Fibroblast of villous mesenchyme (primary cell): ENCODE measurements around the gene FREM1. TPM values are rescaled to one million over a fixed set of nuclear protein-coding genes. Genes with fewer than 3 reads are reported as not detected.

ENCODE experiments used
- DNase-seq: peaks from one replicate; pipeline ENCODE4 v3.0.0-alpha.2; 2010; ENCODE audit warnings: low read depth
- H3K4me3 ChIP-seq: 2 replicates; pipeline ENCODE4 v1.5.1; 2011; ENCODE audit warnings: low read depth, mild to moderate bottlenecking, low read length
- CTCF ChIP-seq: IDR thresholded peaks from 2 replicates; pipeline ENCODE4 v1.5.1; 2012; ENCODE audit warnings: low read depth, mild to moderate bottlenecking, low read length; ENCODE audit not compliant: insufficient read depth
- total RNA-seq: library from RNA; depleted of rRNA; stranded (reverse); fragments of >200 nt; gene quantifications from 2 replicates; pipeline ENCODE4 v1.2.3, GENCODE V29; 2012

The FREM1 gene
- total RNA-seq, 1 donor: 0.86 TPM

- no peak for DNase-seq
- no peak for TF ChIP-seq CTCF
- no peak overlapping the region for H3K4me3 ChIP-seq
Observed at GRCh38 chr9:14838701-14839100, 71.5 kb downstream of the FREM1 start.

DNA sequence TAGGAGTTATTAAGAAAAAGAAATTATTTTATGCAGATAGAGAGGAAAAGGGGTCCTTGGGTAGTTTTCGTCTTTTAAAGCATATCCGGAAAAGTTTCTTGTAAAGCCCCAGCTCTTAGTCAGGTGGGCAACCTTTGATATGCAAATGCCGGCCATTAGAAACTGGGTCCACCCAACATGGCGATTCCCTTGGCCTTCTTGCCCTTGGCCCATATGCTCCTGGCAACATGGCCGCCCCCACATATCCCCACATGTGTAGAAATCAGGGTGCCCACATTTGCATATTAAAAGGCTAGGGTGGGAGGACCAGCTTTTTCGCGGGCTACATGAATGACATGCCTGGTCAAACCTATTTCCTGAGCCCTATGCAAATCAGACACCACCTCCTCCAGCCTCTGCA, 73.3 kb downstream of the FREM1 start:
- no peak for DNase-seq
- no peak for TF ChIP-seq CTCF
- H3K4me3 ChIP-seq: no peak overlapping the region

GRCh38 chr9:14831661-14832060, 78.6 kb downstream of the FREM1 start:
- H3K4me3 ChIP-seq: no peak overlapping the region
- DNase-seq: no peak
- no peak for TF ChIP-seq CTCF

DNA sequence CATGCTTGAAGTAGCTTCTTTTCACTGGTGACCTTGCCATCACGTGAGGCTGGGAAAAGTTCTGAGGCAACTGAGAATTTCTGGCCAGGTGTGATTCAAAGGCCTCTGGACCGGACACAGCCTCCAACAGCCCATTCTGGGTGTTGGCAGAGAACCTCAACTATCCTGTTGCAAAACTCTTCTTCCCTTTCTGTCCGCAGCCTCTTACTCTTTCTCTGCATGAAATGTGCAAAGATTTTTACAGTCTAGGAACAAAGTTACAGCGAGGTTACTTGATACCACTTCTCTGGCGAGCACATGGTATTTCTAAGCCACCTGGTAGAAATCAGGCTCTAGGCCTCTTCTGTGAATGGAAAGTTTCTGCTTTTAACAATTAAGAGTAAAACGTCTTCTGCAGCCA, 79.2 kb downstream of the FREM1 start:
- TF ChIP-seq CTCF: no peak
- H3K4me3 ChIP-seq: no peak overlapping the region
- no peak for DNase-seq

GRCh38 chr9:14830057-14830456, 80.2 kb downstream of the FREM1 start:
- no peak for DNase-seq
- no peak for TF ChIP-seq CTCF
- no peak overlapping the region for H3K4me3 ChIP-seq

DNA sequence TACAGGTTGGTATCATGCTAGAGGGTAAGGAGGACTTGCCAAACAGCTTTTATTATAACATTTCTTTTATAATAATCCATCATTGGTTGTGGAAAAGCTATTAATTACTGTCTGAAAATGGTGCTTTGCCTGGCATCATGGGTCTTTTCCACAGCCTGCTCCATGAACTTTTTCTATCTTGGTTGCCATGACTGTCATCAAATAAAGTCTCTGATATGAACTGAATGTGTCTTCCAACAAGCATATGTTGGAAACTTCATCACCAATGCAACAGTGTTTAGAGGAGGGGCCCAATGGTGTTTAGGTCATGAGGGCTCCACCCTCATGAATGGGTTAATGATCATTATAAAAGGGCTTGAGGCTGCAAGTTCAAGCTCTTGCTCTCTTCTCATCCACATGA, 81.0 kb downstream of the FREM1 start:
- no peak overlapping the region for H3K4me3 ChIP-seq
- no peak for TF ChIP-seq CTCF
- no peak for DNase-seq

- H3K4me3 ChIP-seq: no peak overlapping the region
- no peak for TF ChIP-seq CTCF
- no peak for DNase-seq
Observed at GRCh38 chr9:14827805-14828204, 82.4 kb downstream of the FREM1 start.
